ENCODE results near the gene PRLR.

DNA sequence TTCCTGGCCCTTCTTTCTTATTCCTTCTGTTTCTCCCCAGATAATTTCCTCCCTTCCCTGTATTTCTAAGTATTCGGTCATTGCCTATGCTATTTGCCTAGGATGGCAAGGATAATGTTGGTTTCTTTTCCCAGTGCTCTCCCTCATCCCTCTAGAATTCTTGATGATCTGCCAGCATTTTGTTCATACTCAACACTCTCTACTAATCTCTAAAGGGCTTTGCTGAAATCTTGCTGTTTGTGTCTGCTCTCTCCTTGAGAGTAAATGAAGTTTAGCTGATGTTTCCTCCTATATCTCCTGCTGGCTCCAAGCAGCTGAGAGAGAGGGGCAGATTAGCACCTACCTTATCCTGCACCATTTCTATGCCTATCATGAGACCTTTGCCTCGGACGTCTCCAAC, 220.6 kb downstream of the PRLR start:
- TF ChIP-seq, protein P1, sequence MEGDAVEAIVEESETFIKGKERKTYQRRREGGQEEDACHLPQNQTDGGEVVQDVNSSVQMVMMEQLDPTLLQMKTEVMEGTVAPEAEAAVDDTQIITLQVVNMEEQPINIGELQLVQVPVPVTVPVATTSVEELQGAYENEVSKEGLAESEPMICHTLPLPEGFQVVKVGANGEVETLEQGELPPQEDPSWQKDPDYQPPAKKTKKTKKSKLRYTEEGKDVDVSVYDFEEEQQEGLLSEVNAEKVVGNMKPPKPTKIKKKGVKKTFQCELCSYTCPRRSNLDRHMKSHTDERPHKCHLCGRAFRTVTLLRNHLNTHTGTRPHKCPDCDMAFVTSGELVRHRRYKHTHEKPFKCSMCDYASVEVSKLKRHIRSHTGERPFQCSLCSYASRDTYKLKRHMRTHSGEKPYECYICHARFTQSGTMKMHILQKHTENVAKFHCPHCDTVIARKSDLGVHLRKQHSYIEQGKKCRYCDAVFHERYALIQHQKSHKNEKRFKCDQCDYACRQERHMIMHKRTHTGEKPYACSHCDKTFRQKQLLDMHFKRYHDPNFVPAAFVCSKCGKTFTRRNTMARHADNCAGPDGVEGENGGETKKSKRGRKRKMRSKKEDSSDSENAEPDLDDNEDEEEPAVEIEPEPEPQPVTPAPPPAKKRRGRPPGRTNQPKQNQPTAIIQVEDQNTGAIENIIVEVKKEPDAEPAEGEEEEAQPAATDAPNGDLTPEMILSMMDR (conservative IDR thresholded peaks at IDR 0.05 in 1 of 2, IDR thresholded peaks at IDR 0.05 in 1 of 2; ENCODE audit: extremely low read depth in 1 of 2, insufficient read depth in 1 of 2, low read depth in 1 of 2, low read length in 2 of 2): no peak
- no peak for TF ChIP-seq EZH2 (IDR thresholded peaks at IDR 0.05; ENCODE audit: borderline replicate concordance, low read length)

Data from mammary epithelial cell (primary cell).